HG03039 (cell line): Measurements from ENCODE around the gene SPRTN.
"Not testable (repeated sequence)": the region's sequence is repeated elsewhere in the genome, so short reads cannot be mapped to it uniquely, and the experiment has no call there.

Experiments used
- ATAC-seq: cut with Tn5 transposase; IDR thresholded peaks from one replicate; pipeline ENCODE4 v1.9.1; 2021; ENCODE audit warnings: mild to moderate bottlenecking, moderate library complexity; ENCODE audit not compliant: unreplicated experiment

The SPRTN gene

GRCh38 chr1:231335663-231336602 is 2.2 kb upstream of the SPRTN start:
- no peak for ATAC-seq

GRCh38 chr1:231337043-231337471 is 1.0 kb upstream of the SPRTN start:
- ATAC-seq = no peak

- ATAC-seq = peak; percentile 63
These were observed 422 bp upstream of the SPRTN start, which contains the start of gene EXOC8 for GRCh38 chr1:231337472-231338269. Gene EXOC8, minus strand, starts transcription at chr1:231337852. Its CDS starts 107 bp downstream, at chr1:231337745.

- ATAC-seq = no peak
These were observed 2.4 kb downstream of the SPRTN start for GRCh38 chr1:231340328-231341013.

- no peak for ATAC-seq
These were observed 9.9 kb downstream of the SPRTN start for GRCh38 chr1:231347961-231348360.

GRCh38 chr1:231348442-231348841 is 10.3 kb downstream of the SPRTN start:
- ATAC-seq = no peak

- not testable (repeated sequence) for ATAC-seq
These were observed 10.8 kb downstream of the SPRTN start for GRCh38 chr1:231348856-231349255.

- no peak for ATAC-seq
These were observed 13.7 kb downstream of the SPRTN start for GRCh38 chr1:231351816-231352215.

- no peak for ATAC-seq
These were observed 15.0 kb downstream of the SPRTN start for GRCh38 chr1:231353086-231353485.

- ATAC-seq = no peak
These were observed 16.4 kb downstream of the SPRTN start for GRCh38 chr1:231354330-231355020.

GRCh38 chr1:231355171-231355570 is 17.1 kb downstream of the SPRTN start:
- no peak for ATAC-seq

- ATAC-seq = no peak
These were observed 19.2 kb downstream of the SPRTN start for GRCh38 chr1:231357187-231357772.

- ATAC-seq = peak; percentile 67
These were observed 19.8 kb downstream of the SPRTN start for GRCh38 chr1:231357831-231358354.

- no peak for ATAC-seq
These were observed 21.0 kb downstream of the SPRTN start for GRCh38 chr1:231359113-231359512.

- ATAC-seq = no peak
These were observed 24.2 kb downstream of the SPRTN start for GRCh38 chr1:231362325-231362724.

GRCh38 chr1:231363624-231364023 is 25.5 kb downstream of the SPRTN start:
- no peak for ATAC-seq

GRCh38 chr1:231364192-231364591 is 26.1 kb downstream of the SPRTN start:
- ATAC-seq = no peak

GRCh38 chr1:231369282-231369681 is 31.2 kb downstream of the SPRTN start:
- ATAC-seq = no peak

- no peak for ATAC-seq
These were observed 34.4 kb downstream of the SPRTN start for GRCh38 chr1:231372501-231372900.

GRCh38 chr1:231374394-231374793 is 36.3 kb downstream of the SPRTN start:
- ATAC-seq = no peak
